H1 (cell line): ENCODE data around the gene SLC8A3. TPM values are rescaled to one million over a fixed set of nuclear protein-coding genes. Genes with fewer than 3 reads are reported as not detected.

Source experiments
- BCL11A ChIP-seq, 2 experiments: IDR thresholded peaks; one replicate each; pipeline ENCODE4 v1.6.1; 2011; ENCODE audit warnings: low read depth in 2 of 2, low read length in 2 of 2, mild to moderate bottlenecking in 2 of 2
- CEBPB ChIP-seq: IDR thresholded peaks from 2 replicates; pipeline ENCODE4 v1.6.1; 2012; ENCODE audit warnings: low read depth, low read length
- KDM4A ChIP-seq: IDR thresholded peaks from one replicate; pipeline ENCODE4 v1.7.1; 2012; ENCODE audit warnings: low read depth, mild to moderate bottlenecking, moderate library complexity, low read length, inconsistent platforms; ENCODE audit not compliant: severe bottlenecking
- TAF7 ChIP-seq: optimal IDR thresholded peaks from 2 replicates; pipeline ENCODE3; 2011; ENCODE audit warnings: low read depth, mild to moderate bottlenecking, inconsistent platforms, low read length, moderate library complexity, borderline replicate concordance
- polyA plus RNA-seq, 7 experiments: library from polyadenylated mRNA; depleted of rRNA in 3 of 7; stranded (reverse) in 5 of 7; unstranded in 2 of 7; fragments of >200 nt in 5 of 7; fragments of 200-250 nt in 2 of 7; gene quantifications; 1 replicate in 5 of 7; 2 replicates in 1 of 7; 4 replicates in 1 of 7; pipeline versions ENCODE4 v1.2.1 to v1.2.3, GENCODE V29; 2011 to 2013; ENCODE audit warnings: missing spikeins in 2 of 7, mixed read lengths in 2 of 7
- total RNA-seq: library from RNA; stranded (reverse); fragmentation: NEBNext Ultra II Directional; extraction: Animal tissue kit (Norgen Biotek cat#: 25700); gene quantifications from 2 replicates; pipeline ENCODE4 v1.2.1, GENCODE V29; 2021
- TF ChIP-seq, protein P1 (sequence below): fragments of 300-600 bp; sonication (generic); IDR thresholded peaks from 2 replicates; pipeline ENCODE4 v1.7.1; 2012; ENCODE audit warnings: low read length, moderate library complexity, mild to moderate bottlenecking, inconsistent platforms; ENCODE audit not compliant: insufficient replicate concordance

SLC8A3 gene
- total and polyA plus RNA-seq, 2 of the 8 experiments (the other 6 are each of a cell fraction or from before 2014, with no cell fraction given), result 0.38 to 1.1 TPM

DNA sequence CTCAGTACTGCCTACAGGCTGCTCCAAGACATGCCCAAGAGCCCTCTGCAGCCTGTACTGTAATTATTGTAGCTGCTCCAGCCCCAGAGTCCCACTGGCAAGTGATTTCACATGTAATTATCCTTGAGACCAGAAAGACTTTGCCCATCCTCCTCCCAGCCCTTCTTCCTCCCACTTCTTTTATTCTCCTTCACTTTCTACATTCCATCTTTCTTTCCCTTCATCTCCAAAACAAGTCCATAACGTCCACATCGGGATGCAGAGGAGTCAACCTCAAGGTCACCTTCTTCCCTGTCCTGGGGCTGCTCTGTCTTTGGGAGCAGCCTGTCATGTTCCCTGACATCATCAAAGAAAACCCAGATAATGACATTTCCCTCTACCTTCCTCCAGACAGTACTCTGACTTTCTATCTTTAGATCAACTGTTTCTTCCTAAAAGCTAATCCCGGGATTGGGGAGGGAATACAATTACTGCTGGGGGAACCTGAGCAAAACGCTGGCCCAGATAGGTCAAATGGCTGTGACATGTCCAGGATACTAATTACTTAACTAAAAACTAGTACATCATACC lies 39.1 kb downstream of the SLC8A3 start (continued):
- TF ChIP-seq, protein P1, sequence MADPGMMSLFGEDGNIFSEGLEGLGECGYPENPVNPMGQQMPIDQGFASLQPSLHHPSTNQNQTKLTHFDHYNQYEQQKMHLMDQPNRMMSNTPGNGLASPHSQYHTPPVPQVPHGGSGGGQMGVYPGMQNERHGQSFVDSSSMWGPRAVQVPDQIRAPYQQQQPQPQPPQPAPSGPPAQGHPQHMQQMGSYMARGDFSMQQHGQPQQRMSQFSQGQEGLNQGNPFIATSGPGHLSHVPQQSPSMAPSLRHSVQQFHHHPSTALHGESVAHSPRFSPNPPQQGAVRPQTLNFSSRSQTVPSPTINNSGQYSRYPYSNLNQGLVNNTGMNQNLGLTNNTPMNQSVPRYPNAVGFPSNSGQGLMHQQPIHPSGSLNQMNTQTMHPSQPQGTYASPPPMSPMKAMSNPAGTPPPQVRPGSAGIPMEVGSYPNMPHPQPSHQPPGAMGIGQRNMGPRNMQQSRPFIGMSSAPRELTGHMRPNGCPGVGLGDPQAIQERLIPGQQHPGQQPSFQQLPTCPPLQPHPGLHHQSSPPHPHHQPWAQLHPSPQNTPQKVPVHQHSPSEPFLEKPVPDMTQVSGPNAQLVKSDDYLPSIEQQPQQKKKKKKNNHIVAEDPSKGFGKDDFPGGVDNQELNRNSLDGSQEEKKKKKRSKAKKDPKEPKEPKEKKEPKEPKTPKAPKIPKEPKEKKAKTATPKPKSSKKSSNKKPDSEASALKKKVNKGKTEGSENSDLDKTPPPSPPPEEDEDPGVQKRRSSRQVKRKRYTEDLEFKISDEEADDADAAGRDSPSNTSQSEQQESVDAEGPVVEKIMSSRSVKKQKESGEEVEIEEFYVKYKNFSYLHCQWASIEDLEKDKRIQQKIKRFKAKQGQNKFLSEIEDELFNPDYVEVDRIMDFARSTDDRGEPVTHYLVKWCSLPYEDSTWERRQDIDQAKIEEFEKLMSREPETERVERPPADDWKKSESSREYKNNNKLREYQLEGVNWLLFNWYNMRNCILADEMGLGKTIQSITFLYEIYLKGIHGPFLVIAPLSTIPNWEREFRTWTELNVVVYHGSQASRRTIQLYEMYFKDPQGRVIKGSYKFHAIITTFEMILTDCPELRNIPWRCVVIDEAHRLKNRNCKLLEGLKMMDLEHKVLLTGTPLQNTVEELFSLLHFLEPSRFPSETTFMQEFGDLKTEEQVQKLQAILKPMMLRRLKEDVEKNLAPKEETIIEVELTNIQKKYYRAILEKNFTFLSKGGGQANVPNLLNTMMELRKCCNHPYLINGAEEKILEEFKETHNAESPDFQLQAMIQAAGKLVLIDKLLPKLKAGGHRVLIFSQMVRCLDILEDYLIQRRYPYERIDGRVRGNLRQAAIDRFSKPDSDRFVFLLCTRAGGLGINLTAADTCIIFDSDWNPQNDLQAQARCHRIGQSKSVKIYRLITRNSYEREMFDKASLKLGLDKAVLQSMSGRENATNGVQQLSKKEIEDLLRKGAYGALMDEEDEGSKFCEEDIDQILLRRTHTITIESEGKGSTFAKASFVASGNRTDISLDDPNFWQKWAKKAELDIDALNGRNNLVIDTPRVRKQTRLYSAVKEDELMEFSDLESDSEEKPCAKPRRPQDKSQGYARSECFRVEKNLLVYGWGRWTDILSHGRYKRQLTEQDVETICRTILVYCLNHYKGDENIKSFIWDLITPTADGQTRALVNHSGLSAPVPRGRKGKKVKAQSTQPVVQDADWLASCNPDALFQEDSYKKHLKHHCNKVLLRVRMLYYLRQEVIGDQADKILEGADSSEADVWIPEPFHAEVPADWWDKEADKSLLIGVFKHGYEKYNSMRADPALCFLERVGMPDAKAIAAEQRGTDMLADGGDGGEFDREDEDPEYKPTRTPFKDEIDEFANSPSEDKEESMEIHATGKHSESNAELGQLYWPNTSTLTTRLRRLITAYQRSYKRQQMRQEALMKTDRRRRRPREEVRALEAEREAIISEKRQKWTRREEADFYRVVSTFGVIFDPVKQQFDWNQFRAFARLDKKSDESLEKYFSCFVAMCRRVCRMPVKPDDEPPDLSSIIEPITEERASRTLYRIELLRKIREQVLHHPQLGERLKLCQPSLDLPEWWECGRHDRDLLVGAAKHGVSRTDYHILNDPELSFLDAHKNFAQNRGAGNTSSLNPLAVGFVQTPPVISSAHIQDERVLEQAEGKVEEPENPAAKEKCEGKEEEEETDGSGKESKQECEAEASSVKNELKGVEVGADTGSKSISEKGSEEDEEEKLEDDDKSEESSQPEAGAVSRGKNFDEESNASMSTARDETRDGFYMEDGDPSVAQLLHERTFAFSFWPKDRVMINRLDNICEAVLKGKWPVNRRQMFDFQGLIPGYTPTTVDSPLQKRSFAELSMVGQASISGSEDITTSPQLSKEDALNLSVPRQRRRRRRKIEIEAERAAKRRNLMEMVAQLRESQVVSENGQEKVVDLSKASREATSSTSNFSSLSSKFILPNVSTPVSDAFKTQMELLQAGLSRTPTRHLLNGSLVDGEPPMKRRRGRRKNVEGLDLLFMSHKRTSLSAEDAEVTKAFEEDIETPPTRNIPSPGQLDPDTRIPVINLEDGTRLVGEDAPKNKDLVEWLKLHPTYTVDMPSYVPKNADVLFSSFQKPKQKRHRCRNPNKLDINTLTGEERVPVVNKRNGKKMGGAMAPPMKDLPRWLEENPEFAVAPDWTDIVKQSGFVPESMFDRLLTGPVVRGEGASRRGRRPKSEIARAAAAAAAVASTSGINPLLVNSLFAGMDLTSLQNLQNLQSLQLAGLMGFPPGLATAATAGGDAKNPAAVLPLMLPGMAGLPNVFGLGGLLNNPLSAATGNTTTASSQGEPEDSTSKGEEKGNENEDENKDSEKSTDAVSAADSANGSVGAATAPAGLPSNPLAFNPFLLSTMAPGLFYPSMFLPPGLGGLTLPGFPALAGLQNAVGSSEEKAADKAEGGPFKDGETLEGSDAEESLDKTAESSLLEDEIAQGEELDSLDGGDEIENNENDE, result no peak
- no peak for TF ChIP-seq KDM4A
- no peak for TF ChIP-seq CEBPB
- no peak for TF ChIP-seq BCL11A (IDR thresholded peaks at IDR 0.05; ENCODE audit: low read depth in 2 of 2, low read length in 2 of 2)
- TF ChIP-seq TAF7, result no peak
